GM15510 (cell line): Measurements from ENCODE around the gene ITPR1.

Experiments used
- POLR2A ChIP-seq: IDR thresholded peaks from 3 replicates; pipeline ENCODE4 v1.6.1; 2011; ENCODE audit warnings: borderline replicate concordance; ENCODE audit not compliant: insufficient read length; ENCODE audit errors: extremely low read depth

The ITPR1 gene

DNA sequence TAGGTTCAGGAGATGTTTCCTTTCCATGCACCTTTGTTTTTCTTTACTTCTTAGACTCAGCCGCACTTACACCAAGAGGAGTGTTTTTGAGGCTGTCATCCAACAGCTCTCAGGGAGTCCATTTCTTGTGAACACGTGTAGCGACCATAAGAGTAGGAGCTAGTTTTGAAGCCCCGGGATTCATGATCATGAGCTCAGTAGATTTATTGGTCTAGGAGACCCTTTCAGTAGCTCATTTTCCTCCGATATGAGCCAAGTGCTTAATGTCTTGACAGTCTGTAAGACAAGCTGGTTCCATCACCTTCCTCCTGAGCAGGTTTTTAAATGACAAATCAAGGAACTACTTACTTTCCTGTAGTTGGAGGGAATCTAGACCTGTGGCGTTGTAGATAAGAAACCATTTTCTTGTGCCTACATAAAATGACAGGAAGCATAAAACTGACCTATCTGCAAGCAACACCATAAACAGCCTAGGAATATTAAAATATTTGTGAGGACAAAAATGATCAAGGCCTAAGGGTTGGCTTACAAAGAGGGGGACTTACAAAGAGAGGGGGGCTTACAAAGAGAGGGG is 313.5 kb downstream of the ITPR1 start:
- TF ChIP-seq POLR2A: no peak

DNA sequence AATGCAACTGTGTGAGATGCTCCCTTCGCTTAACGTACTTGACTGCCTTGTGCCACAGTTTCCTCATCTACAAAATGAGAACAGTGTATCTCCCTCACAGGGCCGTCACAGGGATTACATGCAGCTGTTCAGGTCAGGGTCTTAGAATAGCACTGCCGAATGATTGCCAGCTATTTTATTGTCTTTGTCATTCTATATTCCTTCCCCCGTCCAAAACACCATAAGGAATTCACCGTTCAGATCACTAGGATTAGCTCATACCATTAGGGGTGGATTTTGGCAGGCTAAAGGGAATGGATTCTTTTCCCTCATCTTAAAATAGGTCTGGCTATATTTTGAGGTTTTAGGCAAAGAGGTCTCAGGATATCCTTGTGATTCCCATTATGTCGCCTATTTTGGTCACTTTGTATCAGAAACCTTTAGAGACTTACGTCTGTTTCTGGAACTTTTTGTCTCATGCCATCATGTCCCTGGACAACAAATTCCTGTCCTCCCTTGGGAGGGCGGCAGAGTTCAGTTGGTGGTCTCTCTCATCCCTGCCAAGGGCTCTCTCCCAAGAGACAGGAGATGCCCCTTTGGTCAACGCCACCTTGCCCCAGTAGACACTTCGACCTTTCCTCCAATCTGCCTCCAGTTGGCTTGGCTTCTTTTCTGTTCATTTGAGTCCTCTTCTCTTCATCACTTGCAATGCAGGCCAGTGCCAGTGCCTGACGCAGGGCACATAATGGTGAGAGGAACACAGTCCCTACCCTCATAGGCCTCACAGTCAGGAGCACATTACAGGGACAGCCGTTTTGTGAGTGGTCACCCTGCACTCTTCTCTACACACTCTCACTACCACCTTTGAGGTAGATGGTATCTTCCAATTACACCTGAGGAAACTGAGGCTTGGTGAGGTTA is 314.5 kb downstream of the ITPR1 start:
- no peak for TF ChIP-seq POLR2A

DNA sequence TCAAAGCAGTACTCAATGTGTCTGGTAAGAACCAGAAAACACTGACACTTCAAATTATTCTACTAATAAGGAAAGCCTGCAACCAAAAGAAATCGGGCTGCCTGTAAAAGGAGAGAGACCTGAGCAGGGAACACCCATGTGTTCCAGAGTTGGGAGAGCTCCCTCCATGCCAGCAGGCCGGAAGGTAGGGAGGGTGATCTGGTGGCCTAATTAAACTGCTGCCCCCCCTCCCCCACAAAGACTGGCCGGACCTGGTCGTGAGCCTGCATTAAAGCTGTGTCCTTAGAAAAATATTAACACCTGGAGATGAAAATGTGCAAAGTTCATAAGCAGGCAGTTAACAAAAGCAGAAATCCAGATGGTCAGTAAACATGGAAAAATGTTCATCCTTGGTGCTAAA is 315.5 kb downstream of the ITPR1 start:
- no peak for TF ChIP-seq POLR2A

DNA sequence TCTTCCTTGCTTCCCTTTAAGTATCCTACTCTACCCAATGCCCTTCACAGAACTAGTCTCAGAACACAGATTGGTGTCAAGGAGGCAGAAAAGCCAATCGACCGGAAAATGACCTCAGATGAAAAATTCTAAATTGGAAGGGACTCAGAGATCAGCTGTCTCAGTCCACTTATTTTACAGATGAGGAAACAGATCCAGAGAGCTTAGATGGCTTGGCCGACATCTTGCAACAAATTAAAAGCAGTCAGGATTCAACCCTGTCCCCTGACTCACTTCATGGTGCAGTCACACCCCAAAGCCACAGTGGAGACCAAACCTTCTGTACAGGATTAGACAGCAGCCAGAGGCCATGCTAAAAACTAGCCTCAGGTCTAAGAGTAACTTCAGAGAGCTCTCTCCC is 316.8 kb downstream of the ITPR1 start:
- no peak for TF ChIP-seq POLR2A

DNA sequence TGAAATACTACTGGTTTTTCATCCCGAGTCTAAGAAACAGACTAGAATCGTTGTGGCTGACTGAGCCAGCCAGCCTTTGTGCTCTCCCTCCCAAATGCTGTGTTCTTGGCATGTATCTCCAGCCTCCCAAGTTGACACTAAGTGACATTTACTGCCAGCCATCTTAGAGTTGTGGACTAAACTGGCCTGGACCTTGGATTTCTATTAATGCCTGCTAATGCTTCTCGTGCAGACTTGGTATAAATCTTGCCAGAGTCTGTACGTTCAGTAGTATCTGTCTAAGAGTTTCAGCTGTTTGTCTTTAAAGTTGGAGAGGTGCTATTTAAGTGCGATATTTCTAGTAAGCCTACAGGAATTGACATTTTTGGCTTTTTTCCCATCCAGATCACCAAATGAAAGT is 319.4 kb downstream of the ITPR1 start:
- no peak for TF ChIP-seq POLR2A

DNA sequence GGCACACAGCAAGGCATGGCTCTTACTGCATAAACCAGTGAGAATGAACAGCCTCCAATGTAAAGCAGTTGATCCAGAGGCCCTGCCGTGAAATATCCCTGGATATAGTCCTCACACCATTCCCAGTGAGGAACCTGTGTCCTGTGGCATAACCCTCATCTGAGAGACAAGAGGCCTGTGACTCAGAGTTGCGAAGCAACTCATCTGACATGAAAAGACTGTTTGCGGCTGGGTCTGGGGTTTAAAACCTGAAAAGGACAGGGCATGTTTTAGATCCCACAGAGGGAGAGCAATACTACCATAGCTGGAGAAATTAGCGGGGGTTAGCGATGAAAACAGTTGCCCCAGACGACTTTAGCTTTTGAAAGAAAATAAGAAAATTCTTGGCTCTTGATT is 320.8 kb downstream of the ITPR1 start:
- TF ChIP-seq POLR2A: no peak

DNA sequence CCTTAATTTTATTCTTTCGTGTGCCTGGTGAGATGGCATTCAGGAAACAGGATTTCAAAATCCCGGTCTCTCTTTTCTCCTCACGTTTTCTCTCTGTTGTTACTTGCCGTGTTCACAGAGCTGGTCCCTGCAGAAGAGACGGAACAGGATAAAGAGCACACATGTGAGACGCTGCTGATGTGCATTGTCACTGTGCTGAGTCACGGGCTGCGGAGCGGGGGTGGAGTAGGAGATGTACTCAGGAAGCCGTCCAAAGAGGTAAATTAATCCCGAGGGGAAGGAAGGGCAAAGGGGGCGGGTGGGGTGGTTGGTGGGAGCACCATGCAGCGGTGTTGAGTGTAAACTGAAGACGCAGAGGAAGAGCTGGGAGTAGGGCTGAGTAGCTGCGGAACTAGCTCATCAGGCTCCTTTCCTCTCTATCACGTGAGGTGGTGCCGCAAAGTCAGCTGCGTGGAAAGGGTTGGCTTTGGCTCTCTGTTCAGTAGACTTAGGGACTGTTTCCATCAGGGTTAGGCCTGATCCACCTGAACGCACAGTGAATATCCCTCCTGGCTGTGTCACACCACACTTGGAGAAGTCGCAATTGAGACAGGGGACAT is 321.3 kb downstream of the ITPR1 start:
- no peak for TF ChIP-seq POLR2A

DNA sequence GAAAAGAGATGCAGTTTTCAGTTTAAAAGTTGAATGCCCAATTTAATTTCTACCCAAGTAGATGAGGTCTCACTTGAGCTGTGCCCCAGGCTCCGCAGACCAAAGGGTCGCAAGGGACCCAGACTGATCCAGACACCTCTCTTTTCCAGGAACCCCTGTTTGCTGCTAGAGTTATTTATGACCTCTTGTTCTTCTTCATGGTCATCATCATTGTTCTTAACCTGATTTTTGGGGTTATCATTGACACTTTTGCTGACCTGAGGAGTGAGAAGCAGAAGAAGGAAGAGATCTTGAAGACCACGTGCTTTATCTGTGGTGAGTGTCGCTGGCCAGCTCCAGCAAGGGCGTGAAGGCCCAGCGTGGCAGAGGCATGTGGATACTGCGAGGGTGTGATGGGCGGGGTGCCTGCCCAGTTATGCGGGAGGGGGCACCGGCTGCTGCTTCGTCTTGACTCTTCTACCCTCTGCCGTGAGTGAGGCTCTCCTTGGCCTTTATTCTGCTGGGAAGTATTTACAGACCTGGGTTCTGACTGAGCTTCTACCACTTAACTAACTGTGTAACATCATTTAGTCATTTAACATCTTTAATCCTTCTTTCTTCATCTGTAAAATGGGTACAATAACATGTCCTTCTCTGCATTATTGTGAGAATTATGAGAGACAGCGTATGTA is 321.9 kb downstream of the ITPR1 start:
- no peak for TF ChIP-seq POLR2A

DNA sequence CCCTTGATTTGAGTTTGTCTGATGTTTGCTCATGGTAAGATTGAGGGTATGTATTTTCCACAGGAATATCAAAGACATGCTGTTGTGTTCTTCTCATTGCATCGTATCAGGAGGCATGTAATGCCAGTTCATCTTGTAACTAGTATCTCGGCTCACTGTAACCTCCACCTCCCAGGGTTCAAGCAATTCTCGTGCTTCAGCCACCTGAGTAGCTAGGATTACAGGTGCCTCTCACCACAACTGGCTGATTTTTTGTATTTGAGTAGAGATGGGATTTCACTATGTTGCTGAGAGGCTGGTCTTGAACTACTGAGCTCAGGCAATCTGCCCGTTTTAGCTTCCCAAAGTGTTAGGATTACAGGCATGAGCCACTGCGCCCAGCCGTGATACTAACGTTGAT is 323.2 kb downstream of the ITPR1 start:
- TF ChIP-seq POLR2A: no peak

DNA sequence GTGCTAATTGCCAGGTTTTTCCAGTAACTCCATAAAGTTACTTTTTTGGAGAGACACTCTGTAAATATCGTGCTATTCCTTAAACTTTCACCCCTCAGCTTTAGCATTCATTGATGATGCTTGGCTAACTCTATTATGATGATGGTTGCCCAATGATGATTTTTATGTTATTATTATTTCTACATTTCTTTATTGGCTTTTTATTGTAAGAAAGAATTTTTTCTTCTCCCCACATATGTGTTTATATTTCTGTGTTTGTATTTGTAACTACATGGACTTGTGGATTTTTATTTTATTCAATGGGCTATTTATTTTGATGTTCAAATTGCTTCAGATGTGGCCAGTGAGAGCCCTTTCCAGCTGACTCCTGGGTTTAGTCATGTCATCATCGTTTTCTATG is 323.6 kb downstream of the ITPR1 start:
- no peak for TF ChIP-seq POLR2A

DNA sequence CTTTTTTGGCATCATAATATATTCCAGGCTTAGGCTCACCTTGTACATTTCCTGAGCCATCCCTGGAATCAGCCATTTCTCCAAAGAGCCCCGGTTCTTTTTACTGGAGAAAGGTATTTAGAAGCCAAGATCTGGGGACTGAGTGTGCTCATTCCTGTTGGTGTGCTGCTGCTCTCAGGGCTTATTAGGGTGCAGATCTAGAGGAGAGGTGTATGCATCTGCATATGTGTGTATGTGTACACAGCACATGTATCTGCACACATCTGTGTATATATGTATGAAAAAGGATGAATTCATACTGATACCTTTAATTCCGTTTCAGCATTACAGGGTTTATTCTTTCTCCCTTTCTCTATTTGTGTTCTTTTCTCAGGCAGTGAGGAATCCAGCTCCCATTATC is 324.0 kb downstream of the ITPR1 start:
- no peak for TF ChIP-seq POLR2A

DNA sequence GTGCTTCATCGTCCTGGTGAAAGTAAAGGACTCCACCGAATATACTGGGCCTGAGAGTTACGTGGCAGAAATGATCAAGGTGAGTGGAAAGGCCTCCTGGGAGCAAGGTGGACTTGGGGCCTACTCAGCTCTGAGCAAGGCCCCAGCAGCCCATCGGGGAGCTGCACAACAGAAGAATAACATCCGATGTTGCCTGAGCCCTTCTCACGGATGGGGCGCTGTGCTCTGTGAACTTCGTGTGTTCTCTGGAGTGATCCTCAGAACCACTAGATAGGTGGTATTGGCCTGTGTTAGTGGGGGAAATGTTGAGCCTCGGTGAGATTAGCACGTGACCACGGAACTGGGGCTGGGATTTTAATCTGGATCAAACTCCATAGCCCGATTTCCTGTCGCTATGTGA is 325.0 kb downstream of the ITPR1 start:
- no peak for TF ChIP-seq POLR2A

DNA sequence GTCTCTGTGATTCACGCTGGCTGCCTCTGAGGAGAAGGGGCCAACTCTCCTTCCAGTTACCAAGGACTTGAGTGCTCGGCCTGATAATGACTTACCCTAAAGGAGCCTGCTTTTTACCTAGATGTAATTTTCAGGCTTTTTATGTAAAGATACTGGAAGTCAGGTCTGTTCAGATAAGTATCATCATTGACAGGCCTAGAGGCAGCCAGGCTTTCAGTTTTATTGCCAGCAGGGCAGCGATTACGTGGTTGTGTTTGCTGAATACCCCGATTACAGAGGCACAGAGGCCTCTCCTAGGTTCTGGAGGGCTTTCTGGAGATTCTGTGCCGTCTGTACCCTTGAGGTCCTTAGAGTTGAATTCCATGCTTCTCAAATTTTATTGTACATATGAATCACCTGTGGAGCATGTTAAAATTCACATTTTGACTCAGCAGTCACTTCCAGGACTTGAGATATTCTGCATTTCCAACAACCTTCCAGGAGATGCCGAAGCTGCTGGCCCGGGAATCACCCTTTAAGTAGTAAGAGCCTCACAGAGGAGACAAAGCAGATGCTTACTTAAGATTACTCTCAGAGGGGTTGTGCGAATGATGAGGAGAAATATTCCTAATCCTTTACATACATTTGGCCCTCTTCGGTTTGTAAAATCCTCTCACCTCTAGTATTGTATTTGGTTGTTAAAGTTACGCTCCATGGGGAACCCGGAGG is 326.0 kb downstream of the ITPR1 start:
- TF ChIP-seq POLR2A: no peak

DNA sequence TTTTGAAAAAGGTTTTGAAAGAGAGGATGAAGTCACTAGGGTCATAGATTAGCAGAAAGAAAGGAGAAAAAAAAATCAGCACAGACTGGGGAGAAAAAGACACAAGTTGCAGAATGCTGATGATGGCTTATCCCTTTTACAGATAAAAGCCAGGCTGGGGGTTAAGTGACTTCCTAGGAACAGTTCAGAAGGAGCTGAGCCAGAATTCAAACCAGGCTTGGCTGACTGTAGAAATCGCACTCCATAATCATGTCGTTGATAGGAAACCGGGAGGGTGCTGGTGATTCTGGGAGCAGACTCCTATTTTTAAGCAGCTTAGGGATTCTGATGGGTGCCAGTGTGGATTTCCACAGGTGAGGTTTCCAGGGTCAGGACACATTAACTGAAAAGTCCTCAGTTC is 326.6 kb downstream of the ITPR1 start:
- no peak for TF ChIP-seq POLR2A
